ENCODE measurements around the gene PRKRA. TPM values are rescaled to one million over a fixed set of nuclear protein-coding genes. Genes with fewer than 3 reads are reported as not detected.

PRKRA gene
- total and polyA plus RNA-seq, 2 of the 13 experiments (the other 11 are each of a cell fraction or from before 2014, with no cell fraction given) = 53.1 to 74.7 TPM

GRCh38 chr2:178478130-178478438 is 27.1 kb upstream of the PRKRA start (continued):
- TF ChIP-seq CERS6 (CRISPR knock-in tag; IDR thresholded peaks at IDR 0.05) (0 out of 2 replicates have a peak, but pooled peaks have one; percentile 35), E2F2 (CRISPR knock-in tag; IDR thresholded peaks at IDR 0.05; ENCODE audit: borderline replicate concordance) (0 out of 2 replicates have a peak, but pooled peaks have one; percentile 79), NFIC (IDR thresholded peaks at IDR 0.05; ENCODE audit: low read length) (0 out of 2 replicates have a peak, but pooled peaks have one; percentile 12), ELF1 (CRISPR knock-in tag; IDR thresholded peaks at IDR 0.05) (0 out of 2 replicates have a peak, but pooled peaks have one; percentile 0), ZBTB2 (CRISPR knock-in tag; IDR thresholded peaks at IDR 0.05; ENCODE audit: low read depth) (no peak), ZNF724P (CRISPR knock-in tag; IDR thresholded peaks at IDR 0.05; ENCODE audit: borderline replicate concordance) (0 out of 2 replicates have a peak, but pooled peaks have one; percentile 40), ZNF256 (CRISPR knock-in tag; conservative IDR thresholded peaks at IDR 0.05) (no peak; the same call in 1 of the 2 replicates), ELF4 (CRISPR knock-in tag; IDR thresholded peaks at IDR 0.05; ENCODE audit: borderline replicate concordance) (0 out of 2 replicates have a peak, but pooled peaks have one; percentile 4), MTF2 (CRISPR knock-in tag; IDR thresholded peaks at IDR 0.05; ENCODE audit: borderline replicate concordance) (0 out of 2 replicates have a peak, but pooled peaks have one; percentile 6), DNMT1 (CRISPR knock-in tag; IDR thresholded peaks at IDR 0.05) (peak; percentile 23; the same call in 1 of the 2 replicates)
